ENCODE measurements around the gene THUMPD2. TPM values are rescaled to one million over a fixed set of nuclear protein-coding genes. Genes with fewer than 3 reads are reported as not detected.

Gene THUMPD2
- polyA plus RNA-seq, 1 donor (not counting 4 experiments of a cell fraction or from before 2014, with no cell fraction given): 18.2 TPM

DNA sequence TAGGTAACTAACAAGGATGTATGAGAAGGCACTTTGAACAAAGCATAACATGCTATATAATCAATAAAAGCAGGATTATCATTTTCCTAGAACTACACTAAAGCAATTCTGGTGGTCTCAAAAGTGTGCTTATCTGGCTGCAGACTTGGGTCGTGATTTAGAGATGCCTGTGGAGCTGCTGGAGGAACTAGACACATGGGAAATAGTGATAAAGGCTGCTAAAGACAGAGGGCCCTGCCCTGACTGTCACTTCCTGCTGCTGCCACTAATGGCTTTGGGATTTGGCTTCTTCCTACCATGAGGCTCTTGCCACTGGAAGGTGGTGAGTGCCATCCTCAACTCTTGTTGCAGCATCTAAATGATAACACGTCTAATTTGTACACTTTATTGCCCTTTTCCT, 90.9 kb downstream of the THUMPD2 start:
- Histone ChIP-seq H3K27ac (ENCODE audit: control insufficient read depth, insufficient read depth, low read length) (no peak overlapping the region), H3K4me2 (ENCODE audit: control insufficient read depth, extremely low read depth, insufficient read depth, low read depth, low read length) (no peak overlapping the region), H4K20me1 (ENCODE audit: control insufficient read depth, extremely low read depth, insufficient read depth, low read length) (no peaks in the 10 kb centered on the region), H3K9me3 (ENCODE audit: control insufficient read depth, low read depth, low read length) (no peaks in the 10 kb centered on the region), H3K36me3 (ENCODE audit: control insufficient read depth in 2 of 2, extremely low read depth in 1 of 2, insufficient read depth in 2 of 2, low read length in 2 of 2) (no peaks in the 10 kb centered on the region), H2AFZ (ENCODE audit: control insufficient read depth, low read length) (no peak overlapping the region), H3K79me2 (ENCODE audit: control insufficient read depth, insufficient read depth, low read length) (no peaks in the 10 kb centered on the region), H3K4me1 (ENCODE audit: control insufficient read depth, extremely low read depth, insufficient read depth, low read length) (no peaks in the 10 kb centered on the region), H3K9me1 (ENCODE audit: control insufficient read depth, extremely low read depth, insufficient read depth, low read length) (no peaks in the 10 kb centered on the region), H3K9ac (ENCODE audit: control insufficient read depth, extremely low read depth, insufficient read depth, low read length) (no peak overlapping the region), H3K27me3 (ENCODE audit: control insufficient read depth, extremely low read depth, insufficient read depth, low read length) (peaks cover 15% of the 10 kb centered on the region), H3K4me3 (ENCODE audit: control insufficient read depth in 2 of 3, extremely low read depth in 1 of 3, insufficient read depth in 2 of 3, low read depth in 1 of 3, low read length in 3 of 3) (no peak overlapping the region)
- dilution Hi-C loops (cut with MboI; ENCODE audit: extremely low pct_ligation_motif_present, low sequenced_read_pairs): no loop called here
- TF ChIP-seq, protein P1, sequence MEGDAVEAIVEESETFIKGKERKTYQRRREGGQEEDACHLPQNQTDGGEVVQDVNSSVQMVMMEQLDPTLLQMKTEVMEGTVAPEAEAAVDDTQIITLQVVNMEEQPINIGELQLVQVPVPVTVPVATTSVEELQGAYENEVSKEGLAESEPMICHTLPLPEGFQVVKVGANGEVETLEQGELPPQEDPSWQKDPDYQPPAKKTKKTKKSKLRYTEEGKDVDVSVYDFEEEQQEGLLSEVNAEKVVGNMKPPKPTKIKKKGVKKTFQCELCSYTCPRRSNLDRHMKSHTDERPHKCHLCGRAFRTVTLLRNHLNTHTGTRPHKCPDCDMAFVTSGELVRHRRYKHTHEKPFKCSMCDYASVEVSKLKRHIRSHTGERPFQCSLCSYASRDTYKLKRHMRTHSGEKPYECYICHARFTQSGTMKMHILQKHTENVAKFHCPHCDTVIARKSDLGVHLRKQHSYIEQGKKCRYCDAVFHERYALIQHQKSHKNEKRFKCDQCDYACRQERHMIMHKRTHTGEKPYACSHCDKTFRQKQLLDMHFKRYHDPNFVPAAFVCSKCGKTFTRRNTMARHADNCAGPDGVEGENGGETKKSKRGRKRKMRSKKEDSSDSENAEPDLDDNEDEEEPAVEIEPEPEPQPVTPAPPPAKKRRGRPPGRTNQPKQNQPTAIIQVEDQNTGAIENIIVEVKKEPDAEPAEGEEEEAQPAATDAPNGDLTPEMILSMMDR (optimal IDR thresholded peaks at IDR 0.05 in 1 of 3, IDR thresholded peaks at IDR 0.05 in 1 of 3, conservative IDR thresholded peaks at IDR 0.05 in 1 of 3; ENCODE audit: extremely low read depth in 1 of 3, insufficient read depth in 2 of 3, low read length in 3 of 3): no peak
- no peak for TF ChIP-seq EZH2 (IDR thresholded peaks at IDR 0.05; ENCODE audit: low read length)
- DNase-seq (ENCODE audit: low read depth, low spot score): no peak
- no peak for FAIRE-seq

DNA sequence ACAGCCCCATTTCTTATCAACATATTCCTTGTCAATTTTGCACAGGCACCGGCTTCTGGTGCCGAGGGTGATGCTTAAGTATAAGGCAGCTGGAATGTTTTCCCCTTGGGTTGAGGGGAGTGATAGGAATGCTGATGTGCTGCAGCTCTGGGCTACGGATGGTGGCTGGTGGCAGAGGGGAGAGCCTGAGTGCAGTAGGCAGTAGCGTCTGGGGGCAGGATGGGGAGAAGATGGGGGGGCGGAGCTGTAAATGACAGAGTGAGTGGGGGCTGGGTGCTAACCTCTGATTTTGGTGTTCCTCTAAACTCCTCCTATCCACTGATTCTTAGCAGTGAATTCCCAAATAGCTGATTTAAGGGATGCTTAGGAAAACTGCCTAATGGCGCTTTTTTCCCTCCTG, 92.6 kb downstream of the THUMPD2 start:
- DNase-seq (ENCODE audit: low read depth, low spot score) (no peak), FAIRE-seq (no peak)
- H2AFZ ChIP-seq (ENCODE audit: control insufficient read depth, low read length): no peak overlapping the region
- H3K9ac ChIP-seq (ENCODE audit: control insufficient read depth, extremely low read depth, insufficient read depth, low read length): no peak overlapping the region
- H3K9me1 ChIP-seq (ENCODE audit: control insufficient read depth, extremely low read depth, insufficient read depth, low read length): no peaks in the 10 kb centered on the region
- H4K20me1 ChIP-seq (ENCODE audit: control insufficient read depth, extremely low read depth, insufficient read depth, low read length): no peaks in the 10 kb centered on the region
- dilution Hi-C loops (cut with MboI; ENCODE audit: extremely low pct_ligation_motif_present, low sequenced_read_pairs): no loop called here
- no peaks in the 10 kb centered on the region for H3K36me3 ChIP-seq (ENCODE audit: control insufficient read depth in 2 of 2, extremely low read depth in 1 of 2, insufficient read depth in 2 of 2, low read length in 2 of 2)
- no peak overlapping the region for H3K27ac ChIP-seq (ENCODE audit: control insufficient read depth, insufficient read depth, low read length)
- no peaks in the 10 kb centered on the region for H3K9me3 ChIP-seq (ENCODE audit: control insufficient read depth, low read depth, low read length)
- peaks cover 18% of the 10 kb centered on the region for H3K27me3 ChIP-seq (ENCODE audit: control insufficient read depth, extremely low read depth, insufficient read depth, low read length)
- H3K79me2 ChIP-seq (ENCODE audit: control insufficient read depth, insufficient read depth, low read length): no peaks in the 10 kb centered on the region
- TF ChIP-seq, protein P1 (optimal IDR thresholded peaks at IDR 0.05 in 1 of 3, IDR thresholded peaks at IDR 0.05 in 1 of 3, conservative IDR thresholded peaks at IDR 0.05 in 1 of 3; ENCODE audit: extremely low read depth in 1 of 3, insufficient read depth in 2 of 3, low read length in 3 of 3): no peak
- TF ChIP-seq EZH2 (IDR thresholded peaks at IDR 0.05; ENCODE audit: low read length): no peak
- H3K4me2 ChIP-seq (ENCODE audit: control insufficient read depth, extremely low read depth, insufficient read depth, low read depth, low read length): no peak overlapping the region
- no peak overlapping the region for H3K4me3 ChIP-seq (ENCODE audit: control insufficient read depth in 2 of 3, extremely low read depth in 1 of 3, insufficient read depth in 2 of 3, low read depth in 1 of 3, low read length in 3 of 3)
- no peaks in the 10 kb centered on the region for H3K4me1 ChIP-seq (ENCODE audit: control insufficient read depth, extremely low read depth, insufficient read depth, low read length)

Other genes starting within 250 kb of the THUMPD2 start
- 0.03 to 0.44 TPM (median 0.07 TPM) in 3 replicates for gene TMEM178A, start 113.3 kb downstream of the THUMPD2 start, polyA plus RNA-seq

All from keratinocyte (primary cell).